ENCODE data around the gene FAM117B.
A peak's percentile ranks its signal among the peaks of the same experiment; 100 is the strongest.
"Not testable (repeated sequence)": the region's sequence is repeated elsewhere in the genome, so short reads cannot be mapped to it uniquely, and the experiment has no call there.

The FAM117B gene

DNA sequence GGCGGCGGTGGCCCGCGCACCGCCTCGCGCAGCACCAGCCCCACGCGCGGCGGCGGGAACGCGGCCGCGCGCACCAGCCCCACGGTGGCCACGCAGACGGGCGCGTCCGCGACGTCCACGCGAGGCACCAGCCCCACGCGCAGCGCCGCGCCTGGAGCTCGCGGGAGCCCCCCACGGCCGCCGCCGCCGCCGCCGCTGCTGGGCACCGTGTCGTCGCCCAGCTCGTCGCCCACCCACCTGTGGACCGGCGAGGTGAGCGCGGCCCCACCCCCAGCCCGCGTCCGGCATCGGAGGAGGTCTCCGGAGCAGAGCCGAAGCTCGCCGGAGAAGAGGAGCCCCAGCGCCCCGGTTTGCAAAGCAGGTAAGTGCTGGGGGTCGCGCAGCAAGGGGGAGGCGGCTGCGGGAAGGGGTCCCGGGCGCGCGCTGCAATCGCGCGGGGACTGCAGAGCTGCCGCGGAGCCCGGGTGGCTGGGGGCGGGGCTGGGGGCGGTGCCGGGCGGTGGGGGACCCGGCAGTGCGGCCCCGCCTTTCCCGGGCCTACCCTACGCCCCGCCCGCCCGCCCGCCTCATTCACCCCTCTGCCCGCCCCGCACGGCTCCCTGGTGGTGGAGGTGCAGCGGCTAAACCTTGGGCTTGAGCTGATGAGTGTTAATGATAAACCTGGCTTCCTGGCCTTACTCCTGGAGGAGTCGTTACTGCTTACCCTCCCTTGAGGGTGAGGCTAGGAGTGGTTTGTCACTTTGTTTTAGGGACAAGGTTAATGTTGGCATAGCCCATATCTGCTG, 851 bp downstream of the FAM117B start:
- DNase-seq (ENCODE audit: low read depth, low spot score) = peak; percentile 65
- H3K4me3 ChIP-seq (ENCODE audit: low read length) = peak overlapping the region; percentile 78

GRCh38 chr2:202636213-202636513, 1.4 kb downstream of the FAM117B start:
- H3K4me3 ChIP-seq (ENCODE audit: low read length) = peak overlapping the region; percentile 78
- no peak for DNase-seq (ENCODE audit: low read depth, low spot score)

GRCh38 chr2:202638721-202639120, 4.0 kb downstream of the FAM117B start:
- DNase-seq (ENCODE audit: low read depth, low spot score) = no peak
- no peak overlapping the region for H3K4me3 ChIP-seq (ENCODE audit: low read length)

DNA sequence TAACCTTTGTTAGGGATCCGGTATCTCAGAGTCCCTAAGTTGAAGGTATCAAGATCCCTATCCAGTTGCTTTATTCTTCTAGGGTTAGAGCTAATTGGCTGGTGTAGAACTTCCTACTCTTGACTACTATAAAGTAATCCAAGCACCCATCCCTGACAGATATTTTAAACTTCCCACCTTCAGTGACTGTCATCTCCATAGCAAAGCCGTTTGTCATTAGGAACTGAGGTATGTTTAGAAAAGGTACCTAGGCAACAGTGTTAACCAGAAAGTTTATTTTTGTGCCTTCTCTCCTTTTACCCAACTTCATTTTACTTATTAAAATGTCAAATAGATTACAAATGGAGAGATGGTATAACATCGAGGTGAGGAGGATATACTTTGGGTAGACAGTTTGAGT, 4.5 kb downstream of the FAM117B start:
- no peak overlapping the region for H3K4me3 ChIP-seq (ENCODE audit: low read length)
- no peak for DNase-seq (ENCODE audit: low read depth, low spot score)

- DNase-seq (ENCODE audit: low read depth, low spot score) = no peak
- peak overlapping the region; percentile 29 for H3K4me3 ChIP-seq (ENCODE audit: low read length)
These were observed 7.8 kb downstream of the FAM117B start for GRCh38 chr2:202642567-202642966.

GRCh38 chr2:202643012-202643858, 8.5 kb downstream of the FAM117B start:
- DNase-seq (ENCODE audit: low read depth, low spot score) = peak; percentile 91
- H3K4me3 ChIP-seq (ENCODE audit: low read length) = peak overlapping the region; percentile 29

- H3K4me3 ChIP-seq (ENCODE audit: low read length) = no peak overlapping the region
- no peak for DNase-seq (ENCODE audit: low read depth, low spot score)
These were observed 17.4 kb downstream of the FAM117B start for GRCh38 chr2:202652119-202652518.

GRCh38 chr2:202653890-202654289, 19.1 kb downstream of the FAM117B start:
- H3K4me3 ChIP-seq (ENCODE audit: low read length) = no peak overlapping the region
- DNase-seq (ENCODE audit: low read depth, low spot score) = no peak

- DNase-seq (ENCODE audit: low read depth, low spot score) = no peak
- no peak overlapping the region for H3K4me3 ChIP-seq (ENCODE audit: low read length)
These were observed 23.1 kb downstream of the FAM117B start for GRCh38 chr2:202657876-202658275.

- H3K4me3 ChIP-seq (ENCODE audit: low read length) = no peak overlapping the region
- no peak for DNase-seq (ENCODE audit: low read depth, low spot score)
These were observed 26.0 kb downstream of the FAM117B start for GRCh38 chr2:202660796-202661195.

GRCh38 chr2:202669841-202670240, 35.1 kb downstream of the FAM117B start:
- H3K4me3 ChIP-seq (ENCODE audit: low read length) = no peak overlapping the region
- DNase-seq (ENCODE audit: low read depth, low spot score) = no peak

GRCh38 chr2:202671317-202672035, 36.7 kb downstream of the FAM117B start:
- no peak for DNase-seq (ENCODE audit: low read depth, low spot score)
- no peak overlapping the region for H3K4me3 ChIP-seq (ENCODE audit: low read length)

DNA sequence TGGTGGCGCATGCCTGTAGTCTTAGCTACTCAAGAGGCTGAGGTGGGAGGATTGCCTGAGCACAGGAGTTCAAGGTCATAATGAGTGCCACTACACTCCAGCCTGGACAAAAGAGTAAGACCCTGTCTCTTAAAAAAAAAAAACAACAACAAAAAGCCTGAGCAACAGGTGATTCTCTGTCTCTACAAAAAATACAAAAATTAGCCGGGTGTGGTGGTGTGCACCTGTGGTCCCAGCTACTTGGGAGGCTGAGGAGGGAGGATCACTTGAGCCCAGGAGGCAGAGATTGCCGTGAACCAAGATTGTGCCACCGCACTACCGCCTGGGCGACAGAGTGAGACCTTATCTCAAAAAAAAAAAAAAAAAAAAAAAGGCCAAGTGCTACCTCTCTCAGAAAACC, 40.3 kb downstream of the FAM117B start:
- not testable (repeated sequence) for H3K4me3 ChIP-seq (ENCODE audit: low read length); DNase-seq (ENCODE audit: low read depth, low spot score)

GRCh38 chr2:202679980-202680379, 45.2 kb downstream of the FAM117B start:
- no peak overlapping the region for H3K4me3 ChIP-seq (ENCODE audit: low read length)
- peak; percentile 87 for DNase-seq (ENCODE audit: low read depth, low spot score)

- DNase-seq (ENCODE audit: low read depth, low spot score) = no peak
- no peak overlapping the region for H3K4me3 ChIP-seq (ENCODE audit: low read length)
These were observed 45.7 kb downstream of the FAM117B start for GRCh38 chr2:202680512-202680911.

- DNase-seq (ENCODE audit: low read depth, low spot score) = no peak
These were observed 47.0 kb downstream of the FAM117B start for GRCh38 chr2:202681688-202682205.

GRCh38 chr2:202682274-202682673, 47.5 kb downstream of the FAM117B start:
- DNase-seq (ENCODE audit: low read depth, low spot score) = no peak
- no peak overlapping the region for H3K4me3 ChIP-seq (ENCODE audit: low read length)

More at GRCh38 chr2:202681688-202682205, 47.0 kb downstream of the FAM117B start:
- H3K4me3 ChIP-seq (ENCODE audit: low read length) = no peak overlapping the region

DNA sequence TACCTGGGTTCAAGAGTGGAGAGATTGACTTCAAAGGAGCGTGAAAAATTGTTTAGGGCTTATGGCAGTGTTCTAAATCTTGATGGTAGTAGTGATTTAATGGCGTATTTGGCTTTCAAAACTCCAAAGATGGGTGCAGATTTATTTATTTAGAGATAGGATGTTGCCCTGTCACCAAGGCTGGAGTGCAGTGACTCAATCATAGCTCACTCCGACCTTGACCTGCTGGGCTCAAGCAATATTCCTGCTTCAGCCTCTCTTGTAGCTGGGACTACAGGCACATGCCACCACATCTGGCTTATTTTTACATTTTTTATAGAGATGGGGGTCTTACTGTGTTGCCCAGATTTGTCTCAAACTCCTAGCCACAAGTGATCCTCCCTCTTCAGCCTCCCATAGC, 52.5 kb downstream of the FAM117B start:
- H3K4me3 ChIP-seq (ENCODE audit: low read length) = no peak overlapping the region
- no peak for DNase-seq (ENCODE audit: low read depth, low spot score)

GRCh38 chr2:202689459-202689858, 54.7 kb downstream of the FAM117B start:
- no peak overlapping the region for H3K4me3 ChIP-seq (ENCODE audit: low read length)
- DNase-seq (ENCODE audit: low read depth, low spot score) = no peak

DNA sequence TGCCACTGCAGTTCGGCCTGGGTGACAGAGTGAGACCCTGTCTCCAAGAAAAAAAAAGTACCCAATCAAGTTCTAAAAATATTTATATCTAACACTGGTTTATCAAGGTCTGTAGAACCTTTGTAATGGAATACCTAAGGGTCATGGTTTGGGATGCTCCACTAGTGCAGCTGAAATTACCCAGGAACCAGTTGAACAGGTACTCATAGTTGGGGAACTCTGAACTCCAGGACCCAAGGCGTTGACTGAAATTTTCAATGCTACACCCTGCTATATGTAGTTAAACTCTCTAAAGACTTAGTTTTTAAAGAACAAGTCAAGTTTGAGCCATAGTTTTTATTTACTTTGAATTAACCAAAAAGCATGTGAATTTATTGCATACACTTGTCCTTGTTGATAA, 55.1 kb downstream of the FAM117B start:
- no peak for DNase-seq (ENCODE audit: low read depth, low spot score)
- no peak overlapping the region for H3K4me3 ChIP-seq (ENCODE audit: low read length)

All from Jurkat, Clone E6-1 (cell line).